Nephron (organoid): ENCODE results near the gene OR4D5.

Source experiments
- H3K27ac Mint-ChIP-seq, 3 experiments: 2 replicates each; pipeline ENCODE4 v1.8.0; 2020; ENCODE audit warnings: mixed read lengths in 3 of 3, mild to moderate bottlenecking in 2 of 3, moderate library complexity in 1 of 3
- H3K27me3 Mint-ChIP-seq: 2 replicates; pipeline ENCODE4 v1.8.0; 2021; ENCODE audit warnings: low read depth, mild to moderate bottlenecking, moderate library complexity, mixed read lengths
- H3K36me3 Mint-ChIP-seq: 2 replicates; pipeline ENCODE4 v1.8.0; 2020; ENCODE audit warnings: low read depth, mixed read lengths
- H3K4me1 Mint-ChIP-seq: 2 replicates; pipeline ENCODE4 v1.8.0; 2020; ENCODE audit warnings: mixed read lengths
- H3K4me3 Mint-ChIP-seq, 3 experiments: 2 replicates each; pipeline ENCODE4 v1.8.0; 2020; ENCODE audit warnings: mild to moderate bottlenecking in 3 of 3, mixed read lengths in 3 of 3, moderate library complexity in 2 of 3
- H3K9me3 Mint-ChIP-seq: 2 replicates; pipeline ENCODE4 v1.8.0; 2020; ENCODE audit warnings: mixed read lengths
- TF ChIP-seq, protein P1 (sequence below), 3 experiments: fragments of 200-600 bp; sonication (generic); IDR thresholded peaks; one replicate each; pipeline ENCODE4 v1.5.0; 2021; ENCODE audit warnings: antibody characterized with exemption in 3 of 3; ENCODE audit not compliant: unreplicated experiment in 3 of 3

OR4D5 gene

DNA sequence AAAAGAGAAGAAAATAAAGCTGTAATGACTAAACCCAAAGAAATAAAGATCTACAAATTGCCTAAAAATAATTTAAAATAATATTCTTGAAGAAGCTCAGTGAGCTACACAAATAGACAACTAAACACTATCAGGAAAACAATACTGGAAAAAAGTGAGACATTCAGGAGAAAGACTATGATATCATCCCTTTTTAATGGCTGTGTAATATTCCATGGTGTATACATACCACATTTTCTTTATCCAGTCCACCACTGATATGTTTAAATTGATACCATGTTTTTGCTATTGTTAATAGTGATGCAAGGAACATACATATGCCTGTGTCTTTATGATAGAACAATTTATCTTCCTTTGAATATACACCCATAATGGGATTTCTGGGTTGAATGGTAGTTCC is 17.3 kb downstream of the OR4D5 start:
- no peaks in the 10 kb centered on the region for H3K36me3 Mint-ChIP-seq
- no peaks in the 10 kb centered on the region for H3K4me1 Mint-ChIP-seq
- TF ChIP-seq, protein P1, sequence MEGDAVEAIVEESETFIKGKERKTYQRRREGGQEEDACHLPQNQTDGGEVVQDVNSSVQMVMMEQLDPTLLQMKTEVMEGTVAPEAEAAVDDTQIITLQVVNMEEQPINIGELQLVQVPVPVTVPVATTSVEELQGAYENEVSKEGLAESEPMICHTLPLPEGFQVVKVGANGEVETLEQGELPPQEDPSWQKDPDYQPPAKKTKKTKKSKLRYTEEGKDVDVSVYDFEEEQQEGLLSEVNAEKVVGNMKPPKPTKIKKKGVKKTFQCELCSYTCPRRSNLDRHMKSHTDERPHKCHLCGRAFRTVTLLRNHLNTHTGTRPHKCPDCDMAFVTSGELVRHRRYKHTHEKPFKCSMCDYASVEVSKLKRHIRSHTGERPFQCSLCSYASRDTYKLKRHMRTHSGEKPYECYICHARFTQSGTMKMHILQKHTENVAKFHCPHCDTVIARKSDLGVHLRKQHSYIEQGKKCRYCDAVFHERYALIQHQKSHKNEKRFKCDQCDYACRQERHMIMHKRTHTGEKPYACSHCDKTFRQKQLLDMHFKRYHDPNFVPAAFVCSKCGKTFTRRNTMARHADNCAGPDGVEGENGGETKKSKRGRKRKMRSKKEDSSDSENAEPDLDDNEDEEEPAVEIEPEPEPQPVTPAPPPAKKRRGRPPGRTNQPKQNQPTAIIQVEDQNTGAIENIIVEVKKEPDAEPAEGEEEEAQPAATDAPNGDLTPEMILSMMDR (IDR thresholded peaks at IDR 0.05; ENCODE audit: unreplicated experiment in 3 of 3) = no peak
- no peak overlapping the region for H3K27ac Mint-ChIP-seq
- H3K27me3 Mint-ChIP-seq = no peaks in the 10 kb centered on the region
- no peak overlapping the region for H3K4me3 Mint-ChIP-seq
- peaks cover 24% of the 10 kb centered on the region for H3K9me3 Mint-ChIP-seq

DNA sequence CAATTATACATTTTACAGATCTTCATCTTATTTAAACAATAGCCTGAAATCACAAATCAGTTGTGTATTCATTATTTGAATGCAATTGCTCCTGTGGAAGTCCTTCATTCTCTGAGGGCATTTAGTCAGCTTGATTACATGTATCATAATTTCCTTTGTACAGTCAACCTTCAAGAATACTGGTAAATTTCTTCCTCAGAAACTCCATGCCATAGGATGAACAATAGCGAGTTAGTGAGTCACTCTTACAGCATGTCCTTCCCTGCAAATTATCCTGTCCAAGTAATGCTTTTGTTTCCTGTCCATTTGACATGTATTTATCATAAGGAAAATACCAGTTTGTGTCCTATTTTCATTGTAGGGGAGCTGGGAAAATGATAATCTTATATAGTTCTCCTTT is 34.4 kb downstream of the OR4D5 start:
- Mint-ChIP-seq H3K9me3 (peaks cover 6% of the 10 kb centered on the region), H3K4me1 (no peaks in the 10 kb centered on the region), H3K27me3 (no peaks in the 10 kb centered on the region), H3K4me3 (no peak overlapping the region), H3K27ac (no peak overlapping the region), H3K36me3 (no peaks in the 10 kb centered on the region)
- TF ChIP-seq, protein P1 (IDR thresholded peaks at IDR 0.05; ENCODE audit: unreplicated experiment in 3 of 3) = no peak

DNA sequence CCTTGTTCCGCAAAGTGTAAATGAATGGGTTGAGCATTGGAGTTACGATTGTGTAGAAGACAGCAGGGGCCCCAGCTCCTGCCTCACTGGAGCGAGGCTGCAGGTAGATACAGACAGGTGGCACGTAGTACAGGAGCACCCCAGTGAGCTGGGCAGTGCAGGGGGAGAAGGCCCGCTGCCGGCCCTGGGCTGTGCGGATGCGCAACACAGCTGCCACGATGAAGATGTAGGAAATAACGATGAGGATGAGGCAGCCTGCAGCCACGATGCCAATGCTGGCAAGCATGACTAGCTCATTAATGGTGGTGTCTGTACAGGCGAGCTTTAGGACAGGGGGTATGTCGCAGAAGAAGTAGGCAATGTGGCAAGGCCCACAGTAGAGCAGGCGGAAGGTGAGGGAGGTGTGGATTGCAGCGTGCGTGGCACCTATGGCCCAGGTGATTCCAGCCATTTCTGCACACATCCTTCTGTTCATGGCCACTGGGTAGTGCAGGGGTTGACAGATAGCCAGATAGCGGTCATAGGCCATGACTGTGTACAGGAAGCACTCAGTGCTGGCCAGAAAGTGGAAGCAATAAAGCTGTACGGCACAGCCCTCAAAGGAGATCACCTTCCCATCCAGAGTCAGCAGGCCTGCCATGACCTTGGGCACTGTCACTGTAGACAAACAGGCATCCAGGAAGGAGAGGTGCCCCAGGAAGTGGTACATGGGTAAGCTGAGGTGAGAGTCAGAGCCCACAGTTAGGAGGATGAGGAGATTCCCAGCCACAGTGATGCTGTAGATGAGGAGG is 37.5 kb downstream of the OR4D5 start:
- H3K4me3 Mint-ChIP-seq = no peak overlapping the region
- no peaks in the 10 kb centered on the region for H3K4me1 Mint-ChIP-seq
- no peak overlapping the region for H3K27ac Mint-ChIP-seq
- no peaks in the 10 kb centered on the region for H3K36me3 Mint-ChIP-seq
- peaks cover 14% of the 10 kb centered on the region for H3K27me3 Mint-ChIP-seq
- H3K9me3 Mint-ChIP-seq = peaks cover 3% of the 10 kb centered on the region
- TF ChIP-seq, protein P1 (IDR thresholded peaks at IDR 0.05; ENCODE audit: unreplicated experiment in 3 of 3) = no peak

DNA sequence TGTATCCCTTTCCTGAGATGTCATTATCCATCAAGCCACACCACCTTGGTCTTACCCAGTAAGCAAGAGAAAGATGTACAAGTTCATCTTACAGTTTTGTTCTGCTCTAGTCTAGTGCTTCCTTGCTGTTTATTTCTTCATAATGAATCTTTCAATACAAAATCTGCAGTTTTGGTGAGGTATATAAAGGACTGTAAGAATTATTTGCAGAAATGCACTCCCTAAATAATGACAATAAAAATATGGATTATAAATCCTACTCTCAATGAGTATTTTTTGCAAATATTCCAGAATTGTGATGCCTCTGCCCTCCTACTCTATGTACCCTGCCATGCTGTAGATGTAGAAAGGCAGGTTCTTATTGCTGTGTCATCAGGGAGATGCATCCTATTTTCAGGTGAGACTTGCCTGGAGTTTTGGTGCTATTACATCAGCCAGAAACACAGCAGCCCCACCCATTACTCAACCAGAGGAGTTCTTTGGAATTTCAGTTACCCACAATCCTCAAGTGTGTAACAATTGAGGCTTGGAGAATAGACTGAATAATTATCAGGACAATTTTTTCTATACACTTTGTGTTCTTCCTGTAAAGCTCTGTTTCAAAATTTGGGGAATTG is 38.4 kb downstream of the OR4D5 start, which contains the start of gene OR10S1:
Gene OR10S1 (minus strand): TSS at position 51 of the 617 bp plus-strand sequence. CDS start 117 bp downstream, outside the sequence.
- peaks cover 12% of the 10 kb centered on the region for H3K9me3 Mint-ChIP-seq
- H3K27me3 Mint-ChIP-seq = peaks cover 20% of the 10 kb centered on the region
- no peak within 1 kb of the TSS for H3K4me3 Mint-ChIP-seq
- H3K36me3 Mint-ChIP-seq = no peaks in the 10 kb centered on the region
- TF ChIP-seq, protein P1 (IDR thresholded peaks at IDR 0.05; ENCODE audit: unreplicated experiment in 3 of 3) = no peak
- no peak within 1 kb of the TSS for H3K27ac Mint-ChIP-seq
- no peaks in the 10 kb centered on the region for H3K4me1 Mint-ChIP-seq

DNA sequence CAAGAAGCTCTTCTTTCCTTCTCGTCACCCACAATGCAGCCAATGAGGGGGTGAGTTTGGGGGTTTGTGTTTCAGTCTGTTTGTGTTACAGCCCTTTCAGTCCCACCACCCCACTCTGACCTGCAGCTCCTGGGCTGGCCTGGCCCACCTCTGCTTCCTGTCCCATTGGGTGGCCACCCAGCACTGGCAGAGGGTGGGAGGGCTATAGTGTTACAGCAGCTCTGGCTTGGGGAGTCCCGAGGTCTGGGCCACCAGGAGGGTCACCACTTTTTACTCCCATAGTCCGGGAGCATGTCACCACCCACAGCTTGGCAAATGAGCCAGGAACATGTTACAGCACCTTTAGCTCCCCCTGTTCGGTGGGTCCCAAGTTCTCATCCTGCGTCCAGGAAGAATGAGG is 39.9 kb downstream of the OR4D5 start:
- no peaks in the 10 kb centered on the region for H3K36me3 Mint-ChIP-seq
- H3K27ac Mint-ChIP-seq = no peak overlapping the region
- no peaks in the 10 kb centered on the region for H3K4me1 Mint-ChIP-seq
- H3K9me3 Mint-ChIP-seq = peaks cover 16% of the 10 kb centered on the region
- H3K27me3 Mint-ChIP-seq = peaks cover 25% of the 10 kb centered on the region
- H3K4me3 Mint-ChIP-seq = no peak overlapping the region
- TF ChIP-seq, protein P1 (IDR thresholded peaks at IDR 0.05; ENCODE audit: unreplicated experiment in 3 of 3) = no peak
